GM18951 (cell line): ENCODE results near the gene MR1.

Experiments
- POLR2A ChIP-seq: IDR thresholded peaks from 4 replicates; pipeline ENCODE4 v1.6.1; 2011; ENCODE audit warnings: mild to moderate bottlenecking; ENCODE audit not compliant: insufficient read length, insufficient read depth; ENCODE audit errors: extremely low read depth
- in situ Hi-C: fragments of 300-500 bp; cut with MboI; formaldehyde crosslinking; loops from one replicate; pipeline ENCODE4 v1.12.0; 2022; ENCODE audit warnings: low sequenced_read_pairs, mixed read lengths, inconsistent platforms; ENCODE audit not compliant: unreplicated experiment

MR1 gene

DNA sequence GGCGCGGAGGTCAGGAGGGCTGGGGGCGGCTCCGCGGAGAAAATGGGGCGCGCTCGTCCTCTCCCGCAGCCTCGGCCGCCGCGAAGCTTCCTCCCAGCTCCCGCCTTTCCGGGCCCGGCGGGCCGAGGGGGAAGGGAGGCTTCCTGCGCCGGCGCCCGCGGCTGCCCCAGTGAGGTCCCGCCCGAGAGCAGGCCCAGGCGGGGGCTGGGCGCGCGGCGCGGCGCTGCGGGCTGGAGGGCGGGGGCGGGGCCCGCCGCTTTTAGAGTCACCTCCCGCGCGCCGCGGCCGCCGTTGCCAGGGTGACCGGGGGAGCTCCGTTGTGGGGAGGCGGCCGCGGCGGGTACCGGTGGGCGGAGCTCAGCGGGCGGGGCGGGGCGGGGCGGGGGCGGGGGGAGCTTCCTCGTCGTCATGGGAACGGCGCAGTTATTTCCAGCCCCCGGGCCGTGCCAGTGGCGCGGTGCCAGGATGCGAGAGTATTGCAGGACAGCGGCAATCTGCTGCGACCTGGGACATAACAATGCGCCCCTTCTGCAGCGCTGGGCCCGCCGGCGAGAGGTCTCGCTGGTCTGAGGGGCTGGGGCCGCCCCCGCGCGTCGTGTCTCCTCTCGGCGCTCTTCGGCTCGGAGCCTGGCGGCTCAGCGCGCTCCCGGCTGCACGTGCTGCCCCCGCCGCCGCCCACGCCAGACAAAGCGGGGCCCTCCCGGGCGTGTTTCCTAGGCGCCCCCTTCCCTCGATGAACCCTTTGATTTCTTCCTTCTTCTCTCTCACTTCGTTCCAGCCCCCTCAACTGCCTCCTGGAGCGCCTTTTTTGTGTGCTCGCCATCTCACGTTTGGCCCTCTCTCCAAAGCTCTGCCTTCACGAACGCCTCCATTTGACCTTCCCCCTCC lies 71.6 kb downstream of the MR1 start:
- peak; percentile 64 for TF ChIP-seq POLR2A
- in situ Hi-C loops = no loop called here

DNA sequence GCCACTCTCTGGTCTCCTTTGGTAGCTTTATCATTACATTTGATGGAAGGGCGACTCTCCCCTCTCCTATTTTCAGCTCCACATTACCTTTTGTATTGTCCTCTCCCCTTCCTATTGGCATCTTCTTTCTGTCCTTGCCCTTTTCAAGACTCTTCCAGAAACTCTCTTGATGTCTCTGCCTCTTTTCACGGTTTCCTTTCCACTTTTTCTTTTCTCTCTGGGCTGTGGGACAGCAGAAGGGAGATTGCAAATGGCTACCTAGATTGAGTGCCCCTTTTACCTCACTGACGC lies 72.2 kb downstream of the MR1 start:
- TF ChIP-seq POLR2A = no peak
- in situ Hi-C loops = no loop called here

DNA sequence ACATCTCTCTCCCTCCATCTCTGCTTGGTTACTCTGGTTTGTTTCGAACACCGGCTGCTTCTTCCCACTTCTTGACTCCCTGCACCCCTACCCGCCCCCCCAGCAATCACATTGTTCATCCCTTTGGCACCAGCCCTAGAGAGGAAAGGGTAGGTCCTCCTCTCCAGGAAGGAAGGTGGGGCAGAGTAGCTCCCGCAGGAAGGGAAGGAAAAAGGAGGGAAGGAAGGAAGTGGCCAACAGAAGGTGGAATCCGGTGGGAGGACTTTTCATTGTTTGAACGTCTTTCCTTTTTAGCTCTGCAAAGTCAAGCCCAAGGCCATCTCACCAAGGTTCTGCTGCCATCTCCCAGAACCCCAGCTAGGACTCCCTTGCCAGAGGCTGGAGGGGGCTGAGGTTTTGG lies 72.7 kb downstream of the MR1 start:
- TF ChIP-seq POLR2A = no peak
- in situ Hi-C loops = no loop called here

DNA sequence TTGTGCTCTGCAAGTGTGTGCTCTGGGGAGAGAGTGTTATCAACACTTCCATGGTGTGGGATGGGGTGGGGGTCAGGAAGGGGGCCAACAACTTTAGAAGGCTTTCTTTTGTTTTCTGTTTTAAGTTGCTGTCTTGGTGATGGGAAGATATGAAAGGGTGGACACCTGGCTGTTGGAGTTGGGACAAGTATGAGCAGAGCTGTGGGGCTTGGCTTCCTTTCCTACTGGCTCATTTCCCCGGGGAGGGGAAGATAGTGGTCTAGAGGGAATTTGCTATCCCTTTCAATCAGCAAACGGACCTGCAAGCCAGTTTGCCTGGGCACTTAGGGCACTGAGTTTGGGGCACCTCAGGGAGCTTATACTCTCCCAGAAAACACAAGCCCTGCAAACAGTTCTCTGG lies 73.9 kb downstream of the MR1 start:
- TF ChIP-seq POLR2A = no peak
- in situ Hi-C loops = no loop called here

DNA sequence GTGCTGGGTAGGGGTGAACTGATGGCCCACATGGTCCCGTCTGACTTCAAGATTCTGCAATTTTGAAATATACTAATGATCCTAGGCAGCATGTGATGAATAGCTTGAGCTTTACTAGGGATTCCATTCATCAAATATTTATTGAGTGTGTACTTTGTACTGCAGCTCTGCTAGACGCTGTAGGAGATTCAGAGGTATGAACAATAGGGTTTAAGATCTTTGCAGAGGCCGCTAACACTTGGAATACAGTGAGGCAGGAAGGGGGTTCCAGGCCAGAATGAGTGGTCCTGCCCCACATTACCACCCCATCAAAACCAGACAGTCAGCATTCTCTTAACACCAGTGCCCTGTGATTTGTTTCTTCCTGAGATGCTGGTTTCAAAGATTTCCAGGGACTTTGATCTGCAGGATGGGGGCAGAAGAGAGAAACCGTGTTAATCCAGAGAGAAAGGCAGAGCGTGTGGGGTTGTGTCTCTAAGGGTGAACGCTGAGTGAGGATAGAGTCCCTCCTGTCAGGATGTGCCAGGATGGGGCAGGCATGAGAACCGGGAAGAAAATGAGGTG lies 74.6 kb downstream of the MR1 start:
- in situ Hi-C loops = no loop called here
- no peak for TF ChIP-seq POLR2A

- in situ Hi-C loops = no loop called here
- TF ChIP-seq POLR2A = no peak
Observed at GRCh38 chr1:181110013-181110412, 76.2 kb downstream of the MR1 start.
